ENCODE measurements around the gene EYA3.

- TF ChIP-seq CTCF (IDR thresholded peaks at IDR 0.05) (no peak), POLR2A (IDR thresholded peaks at IDR 0.05) (no peak)
Measured at GRCh38 chr1:28129150-28129549, 40.7 kb upstream of the EYA3 start.
